HL-60/S4 treated with phorbol 12-myristate 13-acetate at 8.2 ng/mL for 4 days and 3 days (cell line): ENCODE data around the gene OSBPL10.
"Not testable (repeated sequence)": the region's sequence is repeated elsewhere in the genome, so short reads cannot be mapped to it uniquely, and the experiment has no call there.

ENCODE experiments used
- in situ Hi-C: fragments of 300-500 bp; cut with MboI; formaldehyde crosslinking; loops from 2 replicates; pipeline ENCODE4 v1.15.0; 2022; ENCODE audit warnings: low sequenced_read_pairs

Gene OSBPL10

GRCh38 chr3:31992995-31993394, 11.9 kb upstream of the OSBPL10 start:
- in situ Hi-C loops, result not testable (repeated sequence)

- in situ Hi-C loops, result no loop called here
Measured at GRCh38 chr3:31988271-31988670, 7.2 kb upstream of the OSBPL10 start.

GRCh38 chr3:31985831-31986230, 4.8 kb upstream of the OSBPL10 start:
- in situ Hi-C loops, result no loop called here

GRCh38 chr3:31984321-31984720, 3.3 kb upstream of the OSBPL10 start:
- in situ Hi-C loops, result no loop called here

GRCh38 chr3:31980530-31981205, 394 bp downstream of the OSBPL10 start:
- in situ Hi-C loops, result no loop called here

GRCh38 chr3:31979001-31979697, 1.9 kb downstream of the OSBPL10 start:
- in situ Hi-C loops, result no loop called here

GRCh38 chr3:31978553-31978952, 2.5 kb downstream of the OSBPL10 start:
- in situ Hi-C loops, result no loop called here

GRCh38 chr3:31977736-31978135, 3.3 kb downstream of the OSBPL10 start:
- in situ Hi-C loops, result no loop called here

GRCh38 chr3:31976302-31976701, 4.8 kb downstream of the OSBPL10 start:
- in situ Hi-C loops, result no loop called here

- in situ Hi-C loops, result no loop called here
Measured at GRCh38 chr3:31974964-31975363, 6.1 kb downstream of the OSBPL10 start.

- in situ Hi-C loops, result no loop called here
Measured at GRCh38 chr3:31974471-31974870, 6.6 kb downstream of the OSBPL10 start.

- in situ Hi-C loops, result no loop called here
Measured at GRCh38 chr3:31973837-31974236, 7.2 kb downstream of the OSBPL10 start.

- in situ Hi-C loops, result no loop called here
Measured at GRCh38 chr3:31973081-31973480, 8.0 kb downstream of the OSBPL10 start.

GRCh38 chr3:31971607-31972006, 9.5 kb downstream of the OSBPL10 start:
- in situ Hi-C loops, result no loop called here

- in situ Hi-C loops, result no loop called here
Measured at GRCh38 chr3:31968927-31969418, 12.1 kb downstream of the OSBPL10 start.

GRCh38 chr3:31968369-31968926, 12.6 kb downstream of the OSBPL10 start:
- in situ Hi-C loops, result no loop called here

- in situ Hi-C loops, result no loop called here
Measured at GRCh38 chr3:31967592-31967991, 13.5 kb downstream of the OSBPL10 start.

- in situ Hi-C loops, result no loop called here
Measured at GRCh38 chr3:31966978-31967591, 14.0 kb downstream of the OSBPL10 start.

- in situ Hi-C loops, result no loop called here
Measured at GRCh38 chr3:31962801-31963205, 18.3 kb downstream of the OSBPL10 start.

GRCh38 chr3:31960793-31961431, 20.1 kb downstream of the OSBPL10 start:
- in situ Hi-C loops, result no loop called here
